Left hindlimb (tissue), 1 donor: Measurements from ENCODE around the gene CHD6.

ENCODE experiments used
- DNase-seq: peaks from one replicate; pipeline ENCODE4 v3.0.0-alpha.2; 2018

Gene CHD6

DNA sequence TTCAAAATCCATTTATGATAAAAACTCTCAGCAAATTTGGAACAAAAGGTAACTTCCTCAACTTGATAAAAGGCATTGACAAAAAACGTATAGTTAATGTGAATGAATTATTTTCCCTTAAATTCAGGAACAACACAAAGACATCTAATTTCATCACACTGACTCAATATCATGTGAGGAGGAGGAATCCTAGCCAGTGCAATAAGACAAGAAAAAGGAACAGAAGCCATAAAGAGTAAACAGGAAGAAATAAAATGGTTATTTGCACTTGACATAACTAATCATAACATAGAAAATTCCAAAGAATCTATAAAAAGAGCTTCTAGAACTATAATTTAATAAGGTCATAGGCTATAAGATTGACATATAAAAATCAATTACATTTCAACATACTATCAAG lies 31.4 kb downstream of the CHD6 start:
- DNase-seq: no peak

DNA sequence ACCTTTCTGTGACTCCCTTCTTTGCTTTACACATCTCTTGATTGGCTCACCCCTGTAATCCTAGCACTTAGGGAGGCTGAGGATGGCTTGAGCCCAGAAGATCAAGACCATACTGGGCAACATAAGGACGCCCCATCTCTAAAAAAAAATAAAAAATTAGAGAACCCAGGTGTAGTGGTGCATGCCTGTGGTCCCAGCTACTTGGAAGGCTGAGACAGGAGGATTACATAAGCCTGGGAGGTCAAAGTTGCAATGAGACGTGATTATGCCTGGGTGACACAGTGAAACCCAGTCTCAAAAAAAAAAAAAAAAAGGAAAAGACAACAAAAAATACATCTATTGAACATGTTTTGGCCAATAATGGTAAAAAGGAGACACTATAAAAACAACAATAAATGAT lies 37.8 kb downstream of the CHD6 start:
- DNase-seq: no peak

DNA sequence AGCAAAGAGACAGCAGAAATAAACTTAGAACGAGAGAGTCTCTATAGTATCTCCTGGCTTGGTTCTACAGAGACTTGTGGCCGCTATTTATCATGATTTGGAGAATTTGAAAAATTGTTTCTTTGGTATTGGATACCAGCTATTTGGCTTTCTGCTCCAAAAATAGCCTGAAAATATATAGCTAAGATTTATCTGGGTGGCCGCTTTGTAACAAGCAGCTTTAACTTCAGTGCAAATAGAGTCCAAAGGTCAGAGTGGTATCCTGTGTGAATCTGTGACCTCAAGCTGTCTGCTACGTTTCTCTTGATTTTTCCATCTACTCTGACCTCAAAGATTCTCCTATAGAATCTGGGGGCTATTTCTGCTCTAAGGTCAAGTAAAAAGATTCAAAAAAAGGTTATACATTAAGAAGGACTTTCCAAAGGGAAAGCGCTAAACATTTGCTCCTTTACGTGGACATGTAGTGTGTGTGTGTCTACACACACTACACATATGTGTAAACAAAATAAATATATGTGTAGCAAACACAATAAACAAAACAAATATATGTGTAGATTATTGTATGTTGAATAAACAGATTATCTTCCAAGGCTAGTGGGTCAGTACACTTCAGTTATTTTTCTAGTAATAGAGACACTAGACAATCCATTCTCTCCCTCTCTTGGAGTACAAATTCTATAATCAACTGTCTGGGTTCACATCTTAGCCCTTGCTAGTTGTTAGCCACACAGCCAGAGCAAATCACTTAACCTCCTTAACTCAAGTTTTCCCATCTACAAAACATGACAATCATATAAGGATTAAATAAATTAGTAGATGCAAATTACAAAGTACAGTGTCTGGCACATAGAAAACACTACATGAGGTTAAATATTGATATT lies 40.8 kb downstream of the CHD6 start:
- no peak for DNase-seq

DNA sequence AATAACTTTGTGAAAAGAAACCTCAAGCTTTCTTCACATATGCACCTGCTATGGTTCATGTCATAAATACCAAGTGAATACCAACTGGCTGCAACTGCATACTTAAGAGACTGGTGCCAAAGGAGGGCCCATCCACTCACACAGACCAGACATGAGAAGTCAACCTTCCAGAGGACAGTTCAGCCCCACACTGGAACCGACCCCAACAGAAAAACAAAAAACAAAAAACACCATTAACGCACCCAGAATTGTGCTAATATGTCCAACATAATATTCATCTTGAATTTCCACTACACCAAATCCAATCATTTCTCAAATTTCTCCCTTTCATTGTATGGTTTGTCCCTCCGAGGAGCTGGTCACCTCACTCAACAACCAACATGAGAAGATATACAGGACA lies 42.8 kb downstream of the CHD6 start:
- DNase-seq: no peak

DNA sequence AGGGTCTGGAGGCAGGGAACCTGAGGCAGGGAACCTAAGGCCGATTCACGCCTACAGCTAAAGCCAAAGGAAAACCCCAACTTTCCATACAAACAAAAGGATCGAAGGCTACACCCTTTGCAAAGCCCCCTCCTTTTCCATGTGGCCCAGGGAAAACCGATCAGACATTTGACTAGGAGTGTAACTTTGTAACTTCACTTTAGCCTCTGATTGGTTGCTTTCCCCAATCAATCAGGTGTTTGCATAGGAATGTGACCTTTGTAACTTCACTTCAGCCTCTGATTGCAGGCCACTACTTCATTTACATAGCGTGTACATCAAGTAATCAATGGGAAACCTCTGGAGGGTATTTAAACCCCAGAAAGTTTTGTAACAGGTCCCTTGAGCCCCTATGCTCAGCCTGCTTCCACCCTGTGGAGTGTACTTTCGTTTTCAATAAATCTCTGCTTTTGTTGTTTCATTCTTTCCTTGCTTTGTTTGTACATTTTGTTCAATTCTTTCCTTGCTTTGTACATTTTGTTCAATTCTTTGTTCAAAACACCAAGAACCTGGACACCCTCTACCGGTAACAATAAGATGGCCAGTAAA lies 43.3 kb downstream of the CHD6 start:
- no peak for DNase-seq

DNA sequence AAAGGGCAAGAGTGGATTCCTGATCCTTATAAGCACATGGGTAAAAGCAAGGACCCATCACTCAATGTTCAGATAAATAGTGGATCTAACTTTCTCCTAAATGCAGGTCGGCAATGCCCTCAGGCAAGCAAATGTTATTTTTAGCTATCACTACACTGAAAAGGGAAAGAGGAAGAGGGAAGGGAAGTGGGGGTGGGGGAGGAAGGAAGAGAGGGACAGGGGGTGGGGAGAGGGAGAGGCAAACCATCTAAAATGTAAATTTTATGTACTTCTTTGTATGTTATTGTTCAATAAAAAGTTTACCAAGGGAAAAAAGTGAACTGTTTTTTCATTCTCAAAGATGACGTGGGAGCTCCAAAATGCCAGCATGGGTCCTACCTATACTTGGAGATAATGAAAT lies 44.2 kb downstream of the CHD6 start:
- DNase-seq: no peak

DNA sequence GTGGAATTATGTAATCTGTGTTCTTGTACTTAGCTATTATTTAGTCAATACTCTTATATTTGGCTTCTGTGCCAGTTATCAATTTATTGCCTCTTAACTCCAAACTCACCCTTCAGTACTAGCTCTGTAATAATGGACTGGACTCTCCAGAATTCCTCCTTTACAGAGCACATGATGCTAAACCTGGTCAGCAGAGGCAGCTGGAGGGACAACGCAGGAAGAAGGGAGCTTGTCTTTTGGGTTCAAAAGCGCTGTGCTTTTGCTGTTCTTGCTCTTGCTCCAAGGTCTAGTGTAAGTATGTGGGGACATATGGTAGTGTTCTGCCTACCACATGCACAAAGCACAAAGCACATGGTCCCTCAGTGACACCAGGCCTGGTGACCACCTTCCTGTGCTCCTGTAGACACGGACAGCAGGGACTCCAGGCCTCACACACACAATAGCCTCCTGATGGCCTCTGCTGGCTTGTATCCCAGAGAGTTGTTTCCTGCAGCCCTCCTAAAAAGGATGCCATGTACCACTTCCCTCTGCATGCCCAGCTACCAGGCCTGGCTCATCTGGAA lies 46.1 kb downstream of the CHD6 start:
- DNase-seq: no peak

DNA sequence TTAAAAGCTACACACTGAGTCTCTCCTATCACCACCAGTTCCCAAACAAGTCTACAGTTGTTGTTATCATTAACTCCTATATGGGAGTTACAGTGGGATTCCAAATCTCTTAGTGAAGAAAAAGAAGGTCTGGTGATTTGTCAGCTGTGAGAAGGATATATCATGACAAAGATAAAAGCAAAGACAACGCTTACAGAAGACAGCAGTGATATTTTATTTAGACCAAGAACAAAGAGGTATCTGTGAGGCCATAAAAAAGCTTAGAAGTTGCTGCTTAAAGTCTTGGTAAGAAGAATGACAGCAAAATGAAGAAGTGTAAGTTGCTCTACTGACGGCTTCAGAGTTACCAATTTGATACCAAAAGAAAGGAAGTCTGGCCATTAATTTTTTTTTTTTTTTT lies 47.2 kb downstream of the CHD6 start:
- no peak for DNase-seq

DNA sequence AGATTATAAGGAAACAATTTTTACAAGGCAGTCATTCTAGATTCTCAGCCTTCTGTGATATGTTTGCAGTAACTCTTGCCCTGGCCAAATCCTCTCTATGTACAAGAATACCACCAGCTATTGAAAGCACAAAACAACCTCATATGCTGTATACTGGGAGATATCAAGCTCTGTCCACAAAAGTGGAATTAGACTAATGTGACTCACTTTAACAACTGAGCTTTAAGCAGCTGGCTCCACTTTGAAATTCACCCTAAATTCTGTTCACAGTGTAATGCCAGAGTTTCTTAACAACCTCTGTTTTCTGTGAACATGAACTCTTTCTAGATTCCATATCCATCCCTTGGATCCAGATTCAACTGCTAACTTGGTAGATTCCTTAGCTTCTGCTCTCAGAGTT lies 47.6 kb downstream of the CHD6 start:
- no peak for DNase-seq

DNA sequence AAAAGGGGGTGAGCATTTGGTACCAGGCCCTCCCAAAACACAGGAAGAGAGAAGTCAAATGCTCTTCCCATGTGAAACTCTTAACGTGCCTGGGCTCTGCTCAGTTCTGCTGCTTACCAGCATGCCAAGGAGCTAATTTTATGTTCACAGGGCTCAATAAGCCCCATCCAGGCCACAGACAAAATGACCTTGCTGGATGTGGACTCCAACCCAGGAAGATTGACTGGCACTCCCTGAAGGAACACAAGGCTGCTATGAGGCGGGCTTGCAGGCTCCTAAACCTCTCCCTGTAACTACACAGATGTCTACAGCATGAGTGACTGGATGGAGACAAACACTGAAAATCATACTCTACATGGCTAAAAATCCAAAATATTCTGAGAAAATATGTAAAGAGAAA lies 50.6 kb downstream of the CHD6 start:
- no peak for DNase-seq

DNA sequence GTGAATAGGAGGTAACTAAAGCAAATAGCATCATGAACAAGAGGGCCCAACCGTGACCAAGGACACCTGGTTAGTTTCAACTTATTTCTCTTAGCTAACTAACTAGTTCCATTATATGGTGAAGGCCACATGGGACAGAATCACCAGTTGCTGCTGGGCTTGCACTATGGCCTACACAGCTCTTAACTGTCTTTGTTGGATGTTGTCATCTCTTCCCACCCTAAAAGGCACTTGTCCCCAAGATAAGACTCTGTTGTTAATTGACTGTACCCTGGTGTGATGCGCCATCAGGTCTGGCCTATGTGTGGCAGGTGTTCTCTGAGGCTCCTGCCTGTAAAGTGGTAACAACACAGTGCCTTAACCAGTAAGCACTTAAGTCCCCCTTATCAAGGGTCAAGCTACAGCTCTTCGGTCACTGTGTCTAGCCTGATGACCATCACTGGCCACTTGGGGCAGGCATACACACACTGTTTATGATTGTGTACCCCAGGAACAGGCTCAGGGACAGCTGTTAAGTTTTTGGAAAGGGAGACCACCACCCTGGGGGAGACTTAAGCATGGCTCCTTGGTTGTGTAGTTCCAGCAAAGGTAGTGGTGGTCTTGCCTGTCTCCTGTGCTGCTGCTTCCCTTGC lies 51.2 kb downstream of the CHD6 start:
- no peak for DNase-seq

DNA sequence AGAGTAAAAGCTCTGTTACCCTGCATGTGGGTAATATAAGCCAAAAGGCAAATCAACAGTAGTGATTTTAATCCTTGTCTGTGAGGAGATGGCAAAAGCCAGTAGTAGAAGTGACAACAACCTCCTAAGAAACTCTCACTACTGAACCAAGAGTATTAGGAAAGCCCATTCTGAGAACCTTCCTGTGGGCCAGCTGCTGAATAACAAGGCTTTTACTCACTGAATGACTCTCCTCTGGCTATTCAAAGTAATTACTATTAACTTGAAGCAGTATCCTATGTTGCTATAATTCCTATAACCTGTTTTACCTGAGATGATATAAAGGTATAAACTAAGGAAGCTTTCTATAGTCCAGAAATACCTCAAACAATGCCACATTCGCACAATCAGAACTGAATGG lies 55.1 kb downstream of the CHD6 start:
- DNase-seq: no peak

DNA sequence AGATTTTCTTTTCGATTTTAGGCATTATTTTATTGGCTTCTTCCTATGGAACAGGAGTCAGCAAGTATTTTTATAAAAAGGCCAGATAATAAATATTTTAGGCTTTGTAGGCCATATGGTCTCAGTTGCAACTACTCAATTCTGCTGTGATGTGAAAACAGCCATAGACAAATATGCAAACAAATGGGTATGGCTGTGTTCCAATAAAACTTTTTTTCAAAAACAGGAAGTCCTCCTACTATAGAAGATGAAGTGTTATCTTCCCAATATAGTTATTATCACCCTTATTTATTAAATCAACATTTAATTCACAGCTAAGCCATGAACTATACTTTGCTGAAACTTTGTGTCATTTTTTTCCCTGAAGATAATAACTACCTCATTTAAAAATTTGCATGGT lies 57.2 kb downstream of the CHD6 start:
- no peak for DNase-seq

DNA sequence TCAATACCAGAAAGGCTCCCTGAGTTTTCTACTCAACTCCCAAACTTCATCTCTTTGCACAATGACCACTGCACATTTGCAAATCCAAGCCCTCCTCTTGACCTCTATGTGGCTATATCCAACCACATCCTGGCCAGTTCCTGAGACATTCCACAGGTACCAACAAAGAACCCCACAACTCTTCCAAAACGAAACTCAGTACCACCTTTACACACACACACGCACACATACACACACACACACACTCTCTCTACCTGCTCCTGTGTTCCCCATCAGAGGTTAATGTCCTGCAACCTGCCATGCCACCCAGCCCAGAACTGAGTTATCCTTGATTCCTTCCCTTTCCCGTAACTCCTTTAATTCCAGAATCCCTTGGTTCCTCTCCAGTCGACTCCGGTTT lies 58.5 kb downstream of the CHD6 start:
- no peak for DNase-seq

DNA sequence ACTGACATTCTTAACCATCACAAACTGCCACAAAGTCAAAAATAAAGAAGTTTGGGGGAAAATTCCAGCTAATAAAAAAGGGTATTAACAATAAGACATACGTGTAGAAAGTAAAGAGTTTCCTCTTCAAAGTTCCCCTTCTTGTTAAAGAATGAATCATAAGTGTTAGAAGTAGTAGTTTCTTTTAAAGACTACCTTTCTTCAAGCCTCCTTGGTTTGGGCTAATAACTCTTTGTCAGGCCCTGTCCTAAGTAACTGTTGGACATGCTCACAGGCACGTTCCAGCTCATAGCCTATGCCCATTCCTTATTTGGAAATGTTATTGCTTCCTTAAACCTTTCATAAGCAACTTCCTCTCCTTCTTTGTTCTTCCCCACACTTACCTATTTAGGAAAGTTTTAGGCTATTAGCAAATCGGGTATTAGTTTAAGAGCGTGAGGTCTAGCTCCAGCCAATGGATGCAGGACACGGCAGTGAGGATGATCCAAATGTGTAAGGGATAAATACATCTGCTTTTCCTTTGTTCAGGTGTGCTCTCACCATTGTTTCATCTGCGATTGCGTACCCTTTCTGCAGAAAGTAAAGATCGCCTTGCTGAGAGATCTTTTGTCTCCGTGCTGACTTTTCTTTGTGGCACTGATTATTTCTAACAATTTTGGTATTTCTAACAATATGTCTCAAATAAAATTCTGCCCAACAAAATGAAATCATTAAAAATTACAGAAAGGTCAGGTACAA lies 64.9 kb downstream of the CHD6 start:
- DNase-seq: no peak

DNA sequence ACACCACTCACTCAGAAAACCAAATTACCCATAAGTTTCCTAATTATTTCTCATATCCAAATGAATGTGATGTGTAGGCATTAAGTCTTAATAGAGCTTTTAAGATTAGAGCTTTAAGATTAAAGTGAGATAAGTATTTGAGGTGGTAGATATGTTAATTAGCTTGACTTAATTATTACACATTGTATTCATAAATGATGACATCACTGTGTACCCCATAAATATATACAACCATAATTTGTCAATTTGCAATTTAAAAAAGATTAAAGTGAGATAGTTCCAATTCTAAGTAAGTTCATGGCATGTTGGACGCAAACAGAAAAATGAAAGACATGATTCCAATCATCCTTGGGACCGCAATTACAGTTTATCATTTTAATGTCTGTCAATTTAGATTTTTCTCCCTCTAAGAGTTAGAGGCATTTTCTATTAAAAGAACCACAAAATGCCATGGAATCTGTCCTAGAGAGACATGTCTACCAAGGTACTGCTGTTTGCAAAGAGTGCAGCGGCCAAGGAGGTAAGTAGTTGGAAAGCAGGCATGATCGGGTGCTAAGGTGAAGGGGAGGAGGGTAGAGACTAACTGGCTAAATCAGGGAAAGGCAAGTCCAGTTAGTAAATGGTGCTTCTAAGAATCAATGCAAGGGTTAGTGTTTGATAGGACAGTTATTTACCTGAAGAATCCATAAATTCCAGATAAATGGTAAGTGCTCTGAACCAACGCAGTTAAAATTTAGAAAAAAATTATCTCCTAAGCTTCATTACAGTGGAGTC lies 65.7 kb downstream of the CHD6 start:
- no peak for DNase-seq

DNA sequence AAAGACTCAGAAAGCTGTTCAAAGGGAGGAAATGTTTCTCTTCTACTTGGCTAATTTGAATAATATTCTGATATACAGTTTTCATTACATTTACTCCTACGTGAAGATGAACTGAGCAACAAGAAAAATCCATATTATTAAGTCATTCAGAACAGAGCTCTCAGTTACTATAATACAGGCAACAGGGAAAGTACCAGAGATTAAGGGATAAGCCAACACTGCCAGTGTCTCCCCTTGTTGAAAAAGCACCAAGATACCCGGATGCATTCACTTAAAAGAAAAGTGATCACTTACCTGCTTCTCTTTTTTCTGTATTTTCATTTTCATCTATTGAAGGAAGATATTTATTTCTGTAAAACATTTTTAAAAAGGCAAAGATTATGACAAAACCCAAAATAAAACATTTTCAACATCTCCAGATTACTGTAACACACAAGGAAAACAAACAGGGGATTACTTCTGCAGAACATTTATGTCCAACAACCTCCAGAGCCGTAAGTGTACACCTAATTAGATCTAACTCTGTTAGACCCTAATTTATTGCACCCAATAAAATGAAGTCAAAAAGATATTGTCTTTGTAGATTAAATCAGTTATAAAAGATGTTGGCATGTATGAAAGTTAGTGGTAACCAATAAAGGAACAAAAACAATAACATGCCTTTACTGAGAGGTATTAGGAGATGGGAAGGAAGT lies 67.0 kb downstream of the CHD6 start:
- DNase-seq: no peak

DNA sequence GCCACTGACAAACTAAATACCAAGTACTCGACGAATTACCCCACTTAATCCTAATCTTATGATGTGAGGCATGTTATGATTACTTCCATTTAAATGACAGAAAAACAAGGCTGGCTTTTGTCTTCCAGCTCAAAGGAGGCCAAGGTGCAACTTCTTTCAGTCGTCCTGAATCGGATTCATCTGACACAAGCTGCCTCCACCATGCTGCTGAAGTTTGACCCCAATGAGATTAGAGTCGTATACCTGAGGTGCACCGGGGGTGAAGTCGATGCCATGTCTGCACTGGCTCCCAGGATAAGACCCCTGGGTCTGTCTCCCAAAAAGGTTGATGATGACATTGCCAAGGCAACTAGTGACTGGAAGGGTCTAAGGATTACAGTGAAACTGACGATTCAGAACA lies 71.0 kb downstream of the CHD6 start:
- no peak for DNase-seq

DNA sequence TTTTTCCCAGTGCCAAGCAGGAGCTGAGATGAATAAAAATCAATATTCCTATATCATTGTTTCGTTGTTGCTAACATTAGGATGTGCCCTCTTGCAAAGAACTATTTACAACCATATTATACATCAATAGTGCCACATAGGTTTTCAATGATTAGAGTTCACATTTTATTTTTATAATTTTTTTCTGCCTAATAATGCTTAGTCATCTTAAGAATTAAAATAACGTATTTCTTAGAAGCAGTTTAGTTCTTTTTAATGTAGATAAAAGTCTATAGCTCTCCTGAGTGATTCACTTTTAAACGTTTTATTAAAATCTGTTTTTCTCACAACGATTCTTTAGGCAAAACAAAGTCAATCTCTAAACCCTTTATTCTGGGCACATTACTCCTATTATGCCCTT lies 71.6 kb downstream of the CHD6 start:
- DNase-seq: no peak

DNA sequence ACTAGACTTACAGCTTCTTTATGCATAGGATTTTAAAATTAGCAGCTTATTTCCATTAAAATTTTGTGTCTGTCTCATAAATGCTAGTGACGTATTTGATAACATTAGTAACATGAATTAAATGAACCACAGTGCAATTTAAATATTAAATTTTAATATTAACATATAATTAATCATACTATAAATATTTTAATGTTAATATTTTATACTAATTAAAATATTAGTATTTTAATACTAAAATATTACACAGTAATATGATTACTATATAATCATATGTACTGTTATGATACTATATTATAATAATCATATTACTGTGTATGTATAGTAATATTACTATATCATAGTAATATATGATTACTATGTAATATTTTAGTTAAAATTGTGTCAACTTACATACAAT lies 73.7 kb downstream of the CHD6 start:
- DNase-seq: no peak

DNA sequence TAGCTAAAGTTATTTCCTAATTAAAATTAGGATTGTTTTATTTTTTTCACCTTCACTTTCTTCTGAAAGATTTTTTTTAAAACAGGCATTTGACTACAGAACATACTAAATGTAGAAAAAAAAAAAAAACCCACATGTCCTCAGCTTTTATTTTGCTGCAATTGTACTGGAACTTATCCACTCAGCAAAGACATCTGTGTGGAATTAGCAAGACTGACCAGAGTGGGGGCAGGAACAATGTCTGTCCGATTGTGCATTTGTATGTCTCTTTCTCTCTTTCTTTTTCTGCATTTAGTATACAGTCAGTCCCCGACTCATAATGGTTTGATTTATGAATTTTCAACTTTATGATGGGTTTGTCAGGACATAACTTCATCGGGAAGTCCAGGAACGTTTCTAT lies 77.3 kb downstream of the CHD6 start:
- DNase-seq: no peak

DNA sequence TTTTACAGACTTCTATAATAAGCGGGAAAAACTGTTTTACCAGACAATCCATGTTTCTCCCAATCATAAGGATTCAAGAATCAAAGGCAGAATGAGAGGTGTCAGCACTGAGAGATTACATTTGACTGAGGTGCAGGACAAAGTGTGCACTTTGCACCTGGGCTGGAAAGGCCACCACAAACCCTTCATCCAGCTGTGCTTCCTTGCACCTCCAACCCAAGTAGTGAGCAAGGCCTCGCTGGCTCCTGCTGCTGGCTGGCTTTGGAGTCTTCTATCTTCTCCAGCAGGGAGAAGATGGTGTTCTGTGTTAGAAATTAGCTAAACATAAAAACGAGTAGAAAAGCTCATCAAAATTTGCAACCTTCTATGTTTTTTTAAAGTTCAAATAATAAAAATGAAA lies 77.7 kb downstream of the CHD6 start:
- DNase-seq: no peak
